A549 (cell line): ENCODE data around the gene SUN1. TPM values are rescaled to one million over a fixed set of nuclear protein-coding genes. Genes with fewer than 3 reads are reported as not detected.
A peak's percentile ranks its signal among the peaks of the same experiment; 100 is the strongest.

Experiments
- ATAC-seq, 2 experiments: fragments of 200-7000 bp in 1 of 2; fragments of >200 bp in 1 of 2; cut with Nextera tagmentation in 1 of 2; cut with Tn5 transposase in 1 of 2; 3 replicates each; pipeline versions ENCODE4 v1.8.0 to v1.9.1; 2018 to 2020; ENCODE audit warnings: mild to moderate bottlenecking in 1 of 2, moderate library complexity in 1 of 2
- CTCF ChIA-PET: fragments of 300-600 bp; sonication (Branson Sonifier 250); formaldehyde crosslinking; extraction: SDS; loops from one replicate; lab custom pipeline; 2021; ENCODE audit warnings: antibody characterized with exemption, inconsistent platforms; lab: Yijun Ruan, JAX
- POLR2A ChIA-PET: fragments of 350-600 bp; formaldehyde crosslinking; extraction: SDS; loops from one replicate; lab custom pipeline; 2021; ENCODE audit warnings: antibody characterized with exemption, inconsistent platforms; lab: Yijun Ruan, JAX
- DNase-seq, 2 experiments: peaks; one replicate each; pipeline versions ENCODE4 v3.0.0 to v3.0.0-alpha.2; 2011 to 2016; ENCODE audit warnings: low read depth in 1 of 2, low spot score in 1 of 2
- FAIRE-seq: peaks from 2 replicates; lab custom pipeline; 2011; peaks lifted over from hg19 to GRCh38; lab: Jason Lieb, UNC
- H3K27ac ChIP-seq, 2 experiments: fragments of >200 bp; sonication (Bioruptor Twin); formaldehyde crosslinking; 3 replicates each; pipeline ENCODE4 v1.5.1; 2016 to 2017
- H3K4me1 ChIP-seq: fragments of >200 bp; sonication (Bioruptor Twin); formaldehyde crosslinking; 3 replicates; pipeline ENCODE4 v1.6.1; 2016
- H3K4me2 ChIP-seq: fragments of >200 bp; sonication (Bioruptor Twin); formaldehyde crosslinking; 3 replicates; pipeline ENCODE4 v1.6.1; 2016
- H3K4me3 ChIP-seq: fragments of >200 bp; sonication (Bioruptor Twin); formaldehyde crosslinking; 3 replicates; pipeline ENCODE4 v1.5.1; 2016
- H3K9me3 ChIP-seq: fragments of >200 bp; sonication (Bioruptor Twin); formaldehyde crosslinking; 3 replicates; pipeline ENCODE4 v1.6.1; 2016
- CBX2 ChIP-seq: fragments of 200-600 bp; sonication (generic); IDR thresholded peaks from 2 replicates; pipeline ENCODE4 v1.6.1; 2016; ENCODE audit warnings: low read depth, mild to moderate bottlenecking, borderline replicate concordance
- CBX8 ChIP-seq: fragments of 200-600 bp; sonication (generic); IDR thresholded peaks from 2 replicates; pipeline ENCODE4 v1.6.1; 2016
- CEBPB ChIP-seq, 2 experiments: fragments of >200 bp in 1 of 2; sonication (Bioruptor Twin) in 1 of 2; formaldehyde crosslinking in 1 of 2; IDR thresholded peaks; 2 replicates each; pipeline ENCODE4 v1.6.1; 2012 to 2016
- CHD2 ChIP-seq: fragments of 150-350 bp; IDR thresholded peaks from 2 replicates; pipeline ENCODE4 v1.6.1; 2014; ENCODE audit warnings: low read length; ENCODE audit not compliant: partially characterized antibody
- CHD4 ChIP-seq: fragments of 200-600 bp; sonication (generic); IDR thresholded peaks from 2 replicates; pipeline ENCODE4 v1.6.1; 2016; ENCODE audit warnings: antibody characterized with exemption, mild to moderate bottlenecking, borderline replicate concordance
- E2F6 ChIP-seq: IDR thresholded peaks from 2 replicates; pipeline ENCODE4 v1.6.1; 2012; ENCODE audit warnings: low read depth, borderline replicate concordance
- EHMT2 ChIP-seq: fragments of 200-600 bp; sonication (generic); IDR thresholded peaks from 2 replicates; pipeline ENCODE4 v1.6.1; 2016; ENCODE audit warnings: antibody characterized with exemption, low read depth, mild to moderate bottlenecking, moderate library complexity
- FOSB ChIP-seq: fragments of 250-450 bp; sonication (Bioruptor Pico); IDR thresholded peaks from 2 replicates; pipeline ENCODE4 v1.5.0; 2020; ENCODE audit warnings: mild to moderate bottlenecking, moderate library complexity
- FOSL2 ChIP-seq, 2 experiments: fragments of 450-650 bp in 1 of 2; fragments of >200 bp in 1 of 2; sonication (Bioruptor Twin) in 1 of 2; formaldehyde crosslinking; IDR thresholded peaks; 2 replicates each; pipeline versions ENCODE4 v1.5.0 to v1.6.1; 2016 to 2020; ENCODE audit warnings: mild to moderate bottlenecking in 1 of 2, moderate library complexity in 1 of 2
- JUNB ChIP-seq: fragments of >200 bp; sonication (Bioruptor Twin); formaldehyde crosslinking; IDR thresholded peaks from 2 replicates; pipeline ENCODE4 v1.6.1; 2016
- KDM5A ChIP-seq: fragments of 200-600 bp; sonication (generic); IDR thresholded peaks from 2 replicates; pipeline ENCODE4 v1.6.1; 2016; ENCODE audit warnings: antibody characterized with exemption, mild to moderate bottlenecking
- MAFK ChIP-seq: fragments of 450-650 bp; IDR thresholded peaks from 2 replicates; pipeline ENCODE4 v1.6.1; 2014; ENCODE audit not compliant: partially characterized antibody
- MAX ChIP-seq: IDR thresholded peaks from 2 replicates; pipeline ENCODE4 v1.6.1; 2012
- MAZ ChIP-seq: fragments of 150-350 bp; IDR thresholded peaks from 2 replicates; pipeline ENCODE4 v1.6.1; 2014; ENCODE audit warnings: antibody characterized with exemption, low read depth, low read length, borderline replicate concordance
- PBX3 ChIP-seq: IDR thresholded peaks from 2 replicates; pipeline ENCODE4 v1.6.1; 2012
- RARB ChIP-seq: fragments of 250-450 bp; sonication (Bioruptor Pico); IDR thresholded peaks from 2 replicates; pipeline ENCODE4 v1.8.0; 2021; ENCODE audit warnings: mild to moderate bottlenecking, moderate library complexity
- SREBF2 ChIP-seq: fragments of 450-650 bp; IDR thresholded peaks from 2 replicates; pipeline ENCODE4 v1.6.1; 2014; ENCODE audit warnings: mild to moderate bottlenecking, moderate library complexity
- TFCP2L1 ChIP-seq: fragments of 250-450 bp; sonication (Bioruptor Pico); IDR thresholded peaks from 2 replicates; pipeline ENCODE4 v1.5.0; 2021; ENCODE audit warnings: mild to moderate bottlenecking
- USF2 ChIP-seq: fragments of 450-650 bp; IDR thresholded peaks from 2 replicates; pipeline ENCODE4 v1.6.1; 2014; ENCODE audit warnings: antibody characterized with exemption
- WGBS: methylation state at CpG from one replicate; pipeline ENCODE4 v1.1.6; 2017; ENCODE audit errors: missing lambda C conversion rate; 5-methylcytosine and 5-hydroxymethylcytosine counted together
- polyA minus RNA-seq: library from RNA; depleted of rRNA, polyadenylated mRNA; stranded (reverse); fragments of >200 nt; gene quantifications from 2 replicates; pipeline ENCODE4 v1.2.3, GENCODE V29; 2011; rRNA and poly(A)+ RNA removed
- polyA plus RNA-seq, 4 experiments: library from polyadenylated mRNA; depleted of rRNA in 3 of 4; stranded (reverse); fragments of >200 nt; fragmentation: RNase III in 1 of 4; extraction: RNeasy Plus Mini Kit Qiagen cat#74134 plus additional on column Dnase treatment in 1 of 4; gene quantifications; 2 replicates in 3 of 4; 3 replicates in 1 of 4; pipeline ENCODE4 v1.2.3, GENCODE V29; 2011 to 2017
- TF ChIP-seq, protein P1 (sequence below): fragments of >200 bp; sonication (Bioruptor Twin); formaldehyde crosslinking; IDR thresholded peaks from 2 replicates; pipeline ENCODE4 v1.6.1; 2016

Gene SUN1
- polyA plus RNA-seq (2011; rRNA removed) (129 and 130 TPM in 2 replicates), polyA plus RNA-seq (2017; fragmentation: RNase III; extraction: RNeasy Plus Mini Kit Qiagen cat#74134 plus additional on column Dnase treatment) (55.5 to 60.7 TPM (median 57.5 TPM) in 3 replicates), polyA minus RNA-seq (108 and 152 TPM in 2 replicates)
- polyA plus RNA-seq (2012; cell fraction: cytosol; rRNA removed) = 121 and 125 TPM in 2 replicates
- 695 and 869 TPM in 2 replicates for polyA plus RNA-seq (2012; cell fraction: nucleus; rRNA removed)

DNA sequence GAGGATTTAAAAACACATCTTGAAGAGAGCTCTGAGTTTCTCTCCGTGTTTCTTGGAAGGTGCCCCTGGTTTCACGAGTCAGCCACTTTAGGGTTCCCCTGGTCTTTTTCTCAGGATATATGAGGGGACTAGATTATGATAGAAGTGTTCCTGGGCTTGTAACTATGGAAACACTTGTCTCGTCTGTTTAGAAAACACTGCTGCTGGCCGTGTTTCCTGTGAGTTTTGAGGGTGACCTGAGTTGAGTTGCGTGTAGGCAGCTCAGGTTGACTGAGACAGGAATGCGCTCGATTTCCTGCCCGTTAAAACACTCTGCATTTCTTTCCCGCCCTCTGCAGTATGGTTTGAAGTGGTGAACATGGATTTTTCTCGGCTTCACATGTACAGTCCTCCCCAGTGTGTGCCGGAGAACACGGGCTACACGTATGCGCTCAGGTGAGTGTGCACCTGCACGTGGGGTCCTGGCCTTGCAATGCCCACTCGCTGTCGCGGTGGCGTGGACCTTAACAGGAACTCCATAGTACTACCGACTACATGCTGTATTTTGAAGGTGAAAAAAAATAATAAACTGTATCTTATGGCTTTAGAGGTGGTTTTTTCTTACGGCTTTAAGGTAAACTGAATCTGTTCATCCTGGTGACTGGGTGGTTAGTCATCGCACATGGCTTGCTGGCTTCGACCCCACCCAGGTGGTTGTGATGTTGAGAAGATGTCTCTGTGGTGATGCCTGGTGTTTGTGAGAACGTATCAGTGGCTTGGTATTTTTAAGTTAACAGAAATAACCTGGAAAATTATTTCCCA is at the start of gene SUN1:
TSS of gene SUN1 (plus strand) at position 310 of the 801 bp plus-strand sequence. CDS start at position 359, 49 bp downstream.
- 0 out of 2 replicates have a peak, but pooled peaks have one; percentile 37 for TF ChIP-seq E2F6
- TF ChIP-seq FOSB = 0 out of 2 replicates have a peak, but pooled peaks have one; percentile 53
- TF ChIP-seq SREBF2 = no peak
- TF ChIP-seq TFCP2L1 = no peak
- TF ChIP-seq FOSL2 (IDR thresholded peaks at IDR 0.05) = no peak
- TF ChIP-seq FOSL2 (CRISPR knock-in tag; IDR thresholded peaks at IDR 0.05) = peak; percentile 65
- no peak for TF ChIP-seq CBX8
- TF ChIP-seq MAX = peak; percentile 52
- TF ChIP-seq PBX3 = no peak
- no peak for TF ChIP-seq RARB
- no peak for TF ChIP-seq JUNB
- no peak for TF ChIP-seq USF2
- FAIRE-seq (peak; percentile 61), ATAC-seq (peak; percentile 41 to 58; a peak in 4 of 6 replicates), DNase-seq (peak; percentile 71 to 79)
- CTCF ChIA-PET = interaction anchor here (0.7 to 3.3 kb wide), 9 partner anchors 8 to 511 kb away, joined by 3 to 16 read pairs (median 3); no protein-coding TSS in a partner anchor
- peak within 1 kb of the TSS; percentile 77 for H3K4me2 ChIP-seq
- POLR2A ChIA-PET = interaction anchor here (1.7 kb wide), 1 partner anchor 19 kb away, joined by 4 read pairs; no protein-coding TSS in a partner anchor
- WGBS = 41% methylated on average over 24 of the region's 24 CpGs
- no peak within 1 kb of the TSS; the same call in 2 of the 3 replicates for H3K4me3 ChIP-seq
- H3K9me3 ChIP-seq = no peaks in the 10 kb centered on the region
- peak within 1 kb of the TSS; percentile 13 to 64; a peak in 4 of 6 replicates for H3K27ac ChIP-seq
- peaks cover 36% of the 10 kb centered on the region for H3K4me1 ChIP-seq

DNA sequence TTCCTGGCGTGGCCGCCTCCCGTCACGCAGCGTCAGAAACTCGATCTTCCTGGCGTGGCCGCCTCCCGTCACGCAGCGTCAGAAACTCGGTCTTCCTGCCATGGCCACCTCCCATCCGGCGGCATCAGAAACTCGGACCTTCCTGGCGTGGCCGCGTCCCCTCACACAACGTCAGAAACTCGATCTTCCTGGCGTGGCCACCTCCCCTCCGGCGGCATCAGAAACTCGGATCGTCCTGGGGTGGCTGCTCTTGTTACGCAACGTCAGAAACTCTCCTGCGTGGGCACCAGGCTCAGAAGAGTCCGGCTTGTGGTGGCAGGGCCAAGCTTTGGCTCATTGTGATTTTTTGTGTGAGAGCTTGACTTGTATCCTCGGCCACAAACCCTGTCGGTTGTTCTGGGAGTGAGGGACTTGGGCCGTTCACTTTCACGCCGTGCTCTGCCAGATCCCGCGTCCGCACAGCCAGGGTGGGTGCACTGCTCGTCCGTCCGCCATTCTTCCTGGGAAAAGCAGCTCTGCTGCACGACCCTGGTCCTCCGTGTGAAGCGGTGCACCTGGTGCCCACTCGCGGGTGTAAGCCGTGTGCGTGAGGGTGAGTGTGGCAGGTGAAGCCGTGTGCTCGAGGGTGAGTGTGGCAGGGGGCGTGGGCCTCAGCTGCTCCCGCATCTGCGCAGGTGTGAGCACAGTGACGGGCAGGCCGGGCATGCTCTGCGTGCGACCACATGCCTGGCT is 49.4 kb upstream of the SUN1 start:
- no peak overlapping the region for H3K4me3 ChIP-seq
- no peak overlapping the region for H3K27ac ChIP-seq
- no peak for ATAC-seq
- no peak overlapping the region for H3K4me2 ChIP-seq
- ChIA-PET POLR2A (no interaction called here), CTCF (interaction anchor here (1.1 to 10.7 kb wide), 4 partner anchors 54 to 462 kb away, joined by 4 to 117 read pairs (median 5); no protein-coding TSS in a partner anchor)
- 95% methylated on average over 56 of the region's 56 CpGs for WGBS
- no peak for DNase-seq
- no peaks in the 10 kb centered on the region for H3K9me3 ChIP-seq
- no peak for FAIRE-seq
- no peaks in the 10 kb centered on the region for H3K4me1 ChIP-seq
- TF ChIP-seq MAFK (no peak), MAZ (no peak), EHMT2 (no peak), CHD2 (no peak), CBX2 (no peak), KDM5A (no peak), CEBPB (IDR thresholded peaks at IDR 0.05) (no peak), TFCP2L1 (no peak), CHD4 (no peak)
- TF ChIP-seq, protein P1, sequence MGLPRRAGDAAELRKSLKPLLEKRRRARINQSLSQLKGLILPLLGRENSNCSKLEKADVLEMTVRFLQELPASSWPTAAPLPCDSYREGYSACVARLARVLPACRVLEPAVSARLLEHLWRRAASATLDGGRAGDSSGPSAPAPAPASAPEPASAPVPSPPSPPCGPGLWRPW = no peak
- TF ChIP-seq, all 56 proteins: peak for 0
